Osteoblast (primary cell): ENCODE results near the gene RFX4. TPM values are rescaled to one million over a fixed set of nuclear protein-coding genes. Genes with fewer than 3 reads are reported as not detected.

ENCODE experiments used
- DNase-seq: peaks from one replicate; pipeline ENCODE4 v3.0.0; 2011; ENCODE audit warnings: low spot score, mixed read lengths; ENCODE audit not compliant: insufficient read length; ENCODE audit errors: missing footprints
- H2AFZ ChIP-seq: 2 replicates; pipeline ENCODE4 v1.6.0; 2011; ENCODE audit warnings: mild to moderate bottlenecking, low read length
- H3K27ac ChIP-seq: 2 replicates; pipeline ENCODE4 v1.5.1; 2011; ENCODE audit warnings: mild to moderate bottlenecking, low read depth, low read length, moderate library complexity
- H3K27me3 ChIP-seq: 2 replicates; pipeline ENCODE4 v1.6.0; 2012; ENCODE audit warnings: mild to moderate bottlenecking, control low read depth, inconsistent platforms, low read length, moderate library complexity; ENCODE audit not compliant: insufficient read depth
- H3K36me3 ChIP-seq: 2 replicates; pipeline ENCODE4 v1.5.1; 2011; ENCODE audit warnings: mild to moderate bottlenecking, low read length, control low read depth, moderate library complexity; ENCODE audit not compliant: insufficient read depth
- H3K4me1 ChIP-seq: 2 replicates; pipeline ENCODE4 v1.5.1; 2011; ENCODE audit warnings: mild to moderate bottlenecking, low read length, control low read depth, moderate library complexity; ENCODE audit not compliant: insufficient read depth
- H3K4me2 ChIP-seq: 2 replicates; pipeline ENCODE4 v1.6.0; 2011; ENCODE audit warnings: mild to moderate bottlenecking, low read length; ENCODE audit not compliant: insufficient read depth
- H3K4me3 ChIP-seq: fragments of 200-600 bp; sonication (generic); 3 replicates; pipeline ENCODE4 v1.5.1; 2012; ENCODE audit warnings: mild to moderate bottlenecking, low read length, inconsistent platforms; ENCODE audit not compliant: insufficient read depth
- H3K79me2 ChIP-seq: 2 replicates; pipeline ENCODE4 v1.6.0; 2012; ENCODE audit warnings: mild to moderate bottlenecking, low read length, control low read depth, inconsistent platforms; ENCODE audit not compliant: insufficient read depth
- H3K9me3 ChIP-seq: 2 replicates; pipeline ENCODE4 v1.5.1; 2011; ENCODE audit warnings: low read depth, low read length, control low read depth
- H4K20me1 ChIP-seq: 2 replicates; pipeline ENCODE4 v1.6.0; 2012; ENCODE audit warnings: mild to moderate bottlenecking, low read length, control low read depth; ENCODE audit not compliant: insufficient read depth
- CTCF ChIP-seq: IDR thresholded peaks from 2 replicates; pipeline ENCODE4 v1.5.1; 2011; ENCODE audit warnings: mild to moderate bottlenecking, low read depth, low read length, moderate library complexity; ENCODE audit errors: extremely low read depth
- total RNA-seq: library from RNA; depleted of rRNA; stranded (reverse); fragments of >200 nt; gene quantifications from 2 replicates; pipeline ENCODE4 v1.2.3, GENCODE V29; 2012

The RFX4 gene
- total RNA-seq, 1 donor, result not detected

- Histone ChIP-seq H3K27ac (no peak overlapping the region), H4K20me1 (no peaks in the 10 kb centered on the region), H3K79me2 (no peaks in the 10 kb centered on the region), H3K4me3 (no peak overlapping the region), H2AFZ (peak overlapping the region; percentile 75), H3K4me1 (peaks cover 5% of the 10 kb centered on the region), H3K27me3 (no peaks in the 10 kb centered on the region), H3K36me3 (no peaks in the 10 kb centered on the region), H3K4me2 (no peak overlapping the region), H3K9me3 (no peaks in the 10 kb centered on the region)
- TF ChIP-seq CTCF, result no peak
- no peak for DNase-seq
Measured at GRCh38 chr12:106760184-106760531, 177.4 kb downstream of the RFX4 start.

GRCh38 chr12:106764220-106764619 lies 181.4 kb downstream of the RFX4 start:
- Histone ChIP-seq H3K27ac (no peak overlapping the region), H3K36me3 (no peaks in the 10 kb centered on the region), H2AFZ (no peak overlapping the region), H3K4me1 (peaks cover 20% of the 10 kb centered on the region), H3K79me2 (no peaks in the 10 kb centered on the region), H3K9me3 (no peaks in the 10 kb centered on the region), H4K20me1 (no peaks in the 10 kb centered on the region), H3K4me3 (no peak overlapping the region), H3K4me2 (no peak overlapping the region), H3K27me3 (peaks cover 2% of the 10 kb centered on the region)
- TF ChIP-seq CTCF, result no peak
- peak; percentile 43 for DNase-seq

- H3K4me3 ChIP-seq, result no peak overlapping the region
- peaks cover 2% of the 10 kb centered on the region for H3K27me3 ChIP-seq
- no peak overlapping the region for H3K27ac ChIP-seq
- H3K4me1 ChIP-seq, result peaks cover 20% of the 10 kb centered on the region
- DNase-seq, result no peak
- H3K79me2 ChIP-seq, result no peaks in the 10 kb centered on the region
- no peak overlapping the region for H3K4me2 ChIP-seq
- no peaks in the 10 kb centered on the region for H3K36me3 ChIP-seq
- peak; percentile 17 for TF ChIP-seq CTCF
- H2AFZ ChIP-seq, result no peak overlapping the region
- no peaks in the 10 kb centered on the region for H3K9me3 ChIP-seq
- H4K20me1 ChIP-seq, result no peaks in the 10 kb centered on the region
Measured at GRCh38 chr12:106764738-106765137, 181.9 kb downstream of the RFX4 start.

GRCh38 chr12:106766393-106766826 lies 183.6 kb downstream of the RFX4 start:
- Histone ChIP-seq H2AFZ (no peak overlapping the region), H3K4me2 (no peak overlapping the region), H4K20me1 (no peaks in the 10 kb centered on the region), H3K27ac (no peak overlapping the region), H3K4me1 (peaks cover 16% of the 10 kb centered on the region), H3K36me3 (no peaks in the 10 kb centered on the region), H3K9me3 (no peaks in the 10 kb centered on the region), H3K79me2 (no peaks in the 10 kb centered on the region), H3K4me3 (no peak overlapping the region), H3K27me3 (peaks cover 2% of the 10 kb centered on the region)
- no peak for TF ChIP-seq CTCF
- DNase-seq, result peak; percentile 58
